Lower leg skin (tissue), 3 donors: ENCODE measurements around the gene ME1.

Experiments used
- POLR2A ChIP-seq, 2 donors: fragments of 450-650 bp; IDR thresholded peaks; one replicate each; pipeline ENCODE4 v1.6.1; 2016 to 2017; ENCODE audit warnings: antibody characterized with exemption in 2 of 2, mild to moderate bottlenecking in 1 of 2, moderate library complexity in 1 of 2
- TF ChIP-seq, protein P1 (sequence below), 3 donors: fragments of 450-650 bp; IDR thresholded peaks; one replicate each; pipeline ENCODE4 v1.5.1; 2016; ENCODE audit warnings: antibody characterized with exemption in 3 of 3, mild to moderate bottlenecking in 3 of 3, moderate library complexity in 2 of 3

GRCh38 chr6:83265384-83265783 lies 165.5 kb downstream of the ME1 start:
- TF ChIP-seq, protein P1, sequence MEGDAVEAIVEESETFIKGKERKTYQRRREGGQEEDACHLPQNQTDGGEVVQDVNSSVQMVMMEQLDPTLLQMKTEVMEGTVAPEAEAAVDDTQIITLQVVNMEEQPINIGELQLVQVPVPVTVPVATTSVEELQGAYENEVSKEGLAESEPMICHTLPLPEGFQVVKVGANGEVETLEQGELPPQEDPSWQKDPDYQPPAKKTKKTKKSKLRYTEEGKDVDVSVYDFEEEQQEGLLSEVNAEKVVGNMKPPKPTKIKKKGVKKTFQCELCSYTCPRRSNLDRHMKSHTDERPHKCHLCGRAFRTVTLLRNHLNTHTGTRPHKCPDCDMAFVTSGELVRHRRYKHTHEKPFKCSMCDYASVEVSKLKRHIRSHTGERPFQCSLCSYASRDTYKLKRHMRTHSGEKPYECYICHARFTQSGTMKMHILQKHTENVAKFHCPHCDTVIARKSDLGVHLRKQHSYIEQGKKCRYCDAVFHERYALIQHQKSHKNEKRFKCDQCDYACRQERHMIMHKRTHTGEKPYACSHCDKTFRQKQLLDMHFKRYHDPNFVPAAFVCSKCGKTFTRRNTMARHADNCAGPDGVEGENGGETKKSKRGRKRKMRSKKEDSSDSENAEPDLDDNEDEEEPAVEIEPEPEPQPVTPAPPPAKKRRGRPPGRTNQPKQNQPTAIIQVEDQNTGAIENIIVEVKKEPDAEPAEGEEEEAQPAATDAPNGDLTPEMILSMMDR (IDR thresholded peaks at IDR 0.05): no peak
- no peak for TF ChIP-seq POLR2A (IDR thresholded peaks at IDR 0.05)
